ENCODE results near the gene OSBPL10.
"Not testable (repeated sequence)": the region's sequence is repeated elsewhere in the genome, so short reads cannot be mapped to it uniquely, and the experiment has no call there.

Gene OSBPL10

DNA sequence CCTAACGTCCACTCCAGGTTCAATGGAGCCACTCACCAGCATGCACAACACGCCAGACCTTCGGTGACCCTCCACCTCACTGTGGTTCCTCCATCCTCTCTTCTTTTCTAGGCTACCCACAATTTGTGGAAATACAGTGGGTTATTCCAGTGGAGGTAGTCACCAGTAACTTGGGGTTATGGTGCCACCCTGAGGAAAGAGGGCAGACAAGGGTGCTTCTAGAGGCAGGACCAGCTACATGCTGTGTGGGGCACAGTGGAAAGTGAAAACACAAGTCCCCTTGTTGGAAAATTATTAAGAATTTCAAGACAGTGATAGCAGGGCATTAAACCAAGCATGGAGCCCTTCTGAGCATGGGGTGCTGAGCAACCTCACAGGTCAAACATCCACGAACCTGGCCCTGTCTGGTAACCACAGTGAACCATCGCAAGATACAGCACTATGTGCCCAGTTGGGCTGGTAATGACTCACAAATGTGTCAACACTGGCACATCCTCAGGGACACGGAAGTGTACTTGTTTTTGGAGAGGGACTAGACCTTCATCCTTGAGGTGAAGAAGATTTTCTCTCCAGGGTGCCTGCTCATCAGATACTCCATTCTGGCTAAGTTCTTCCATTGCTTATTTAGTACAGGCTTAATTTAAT lies 281.6 kb downstream of the OSBPL10 start:
- no peak for DNase-seq (ENCODE audit: low read depth)

DNA sequence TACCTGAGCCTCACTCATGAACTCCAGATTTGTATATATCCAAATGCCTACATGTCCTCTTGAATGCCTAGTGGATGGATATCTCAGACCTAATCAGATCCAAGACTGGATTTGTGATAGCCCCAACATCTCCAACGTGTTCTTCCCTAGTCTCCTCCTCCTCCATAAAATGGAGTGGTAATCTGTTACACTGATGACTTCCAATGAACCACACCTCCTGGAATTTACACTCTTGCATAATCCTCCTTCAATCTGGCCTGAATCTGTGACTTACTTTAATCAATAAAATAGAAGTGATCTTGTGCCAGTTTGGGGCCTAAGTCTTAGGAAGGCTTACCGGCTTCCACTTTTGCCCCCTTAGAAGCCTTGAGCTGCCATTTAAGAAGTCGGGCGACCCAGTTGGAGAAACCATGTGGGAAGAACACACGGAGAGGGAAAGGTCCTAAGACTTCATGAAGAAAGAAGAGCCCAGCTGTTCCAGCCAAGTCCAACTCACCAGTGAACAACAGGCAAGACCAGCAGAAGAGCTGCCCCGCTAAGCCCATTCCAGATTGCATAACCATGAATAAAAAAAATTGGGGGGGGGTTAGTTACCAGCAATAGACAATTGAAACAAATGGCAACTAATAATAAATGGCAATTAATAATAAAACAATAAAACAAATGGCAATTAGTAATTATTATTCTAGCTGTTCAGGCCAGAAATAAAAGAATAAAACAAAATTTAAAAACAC lies 284.1 kb downstream of the OSBPL10 start:
- no peak for DNase-seq (ENCODE audit: low read depth)

DNA sequence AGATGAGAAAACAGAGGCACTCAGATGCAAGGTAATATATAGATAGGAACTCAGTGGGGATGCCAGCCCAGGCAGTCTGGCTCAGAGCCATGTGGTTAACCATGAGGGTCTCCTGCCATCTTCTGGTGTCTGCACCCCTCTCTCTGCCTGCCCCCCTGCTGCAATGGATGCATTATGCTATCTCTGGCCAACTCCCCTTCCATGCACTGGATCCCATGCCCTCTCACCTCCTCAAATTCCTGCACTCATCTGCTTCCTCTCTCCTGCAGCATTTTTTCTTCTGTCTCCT lies 285.1 kb downstream of the OSBPL10 start:
- no peak for DNase-seq (ENCODE audit: low read depth)

DNA sequence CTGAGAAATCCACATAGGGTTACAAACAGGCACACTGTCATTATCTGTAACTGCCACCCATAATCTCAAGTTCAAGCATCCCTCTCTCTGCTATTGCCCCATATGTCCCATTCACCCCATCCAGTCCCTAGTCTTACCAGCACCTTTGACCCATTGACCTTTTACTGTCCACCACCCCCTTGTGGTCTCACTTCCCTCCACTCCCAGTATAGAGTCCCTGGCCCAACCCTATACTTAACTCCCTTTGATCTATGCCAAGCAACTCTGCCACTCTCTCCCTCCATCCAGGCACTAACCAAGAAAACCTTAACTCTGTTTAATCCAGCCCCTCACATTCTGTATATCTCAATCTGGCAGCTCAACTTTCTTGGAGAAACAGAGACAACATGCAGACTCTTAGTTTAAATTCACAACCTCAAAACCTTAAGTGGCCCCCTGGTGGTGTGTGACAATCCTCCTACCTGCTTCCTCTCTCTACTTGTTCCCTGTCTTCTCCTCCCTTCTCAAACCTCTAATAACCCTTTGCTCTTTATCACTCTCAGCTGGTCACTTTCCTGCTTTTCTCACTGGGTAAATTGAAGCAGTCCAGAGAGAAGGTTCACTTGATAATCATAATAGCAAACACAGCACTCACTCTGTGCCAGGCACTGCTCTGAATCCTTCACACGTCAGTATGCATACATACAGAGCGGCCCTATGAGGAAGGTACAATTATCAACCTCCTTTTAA lies 285.6 kb downstream of the OSBPL10 start:
- no peak for DNase-seq (ENCODE audit: low read depth)

DNA sequence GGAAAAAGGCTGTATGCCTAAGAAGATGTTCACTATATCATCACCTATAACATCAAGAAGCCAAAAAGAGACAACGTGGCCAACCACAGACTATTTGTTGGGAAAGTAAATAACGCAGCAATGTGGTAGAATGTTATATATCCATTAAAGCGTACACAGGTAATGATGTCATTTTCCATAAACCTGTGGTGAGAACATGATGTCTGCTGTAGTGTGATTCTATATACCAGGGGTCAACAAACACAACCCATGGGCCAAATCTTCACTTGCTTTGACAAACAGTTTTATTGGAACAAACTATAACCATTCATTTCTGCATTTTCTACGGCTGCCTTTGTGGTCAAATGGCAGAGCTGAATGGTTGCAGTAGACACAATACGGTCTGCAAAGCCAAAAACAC lies 287.7 kb downstream of the OSBPL10 start:
- DNase-seq (ENCODE audit: low read depth) = no peak

DNA sequence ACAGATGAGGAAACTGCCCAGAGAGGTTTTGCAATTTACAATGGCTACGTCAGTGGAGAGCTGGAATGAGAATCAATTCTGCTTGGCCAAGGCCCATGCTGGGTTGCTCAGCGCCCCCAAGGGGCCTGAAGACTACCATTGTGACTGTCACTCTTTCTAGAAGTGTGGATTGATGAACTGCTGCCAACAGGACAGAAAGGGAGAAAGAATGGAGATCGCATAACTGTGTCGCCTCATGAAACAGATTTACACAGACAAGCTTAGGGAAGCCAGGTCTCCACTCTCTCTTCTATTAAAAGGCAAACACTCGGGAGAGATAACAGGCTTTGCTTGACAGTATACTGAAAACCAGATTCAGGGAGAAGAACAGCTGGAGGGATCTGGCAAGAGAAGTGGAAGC lies 288.3 kb downstream of the OSBPL10 start:
- DNase-seq (ENCODE audit: low read depth) = no peak

DNA sequence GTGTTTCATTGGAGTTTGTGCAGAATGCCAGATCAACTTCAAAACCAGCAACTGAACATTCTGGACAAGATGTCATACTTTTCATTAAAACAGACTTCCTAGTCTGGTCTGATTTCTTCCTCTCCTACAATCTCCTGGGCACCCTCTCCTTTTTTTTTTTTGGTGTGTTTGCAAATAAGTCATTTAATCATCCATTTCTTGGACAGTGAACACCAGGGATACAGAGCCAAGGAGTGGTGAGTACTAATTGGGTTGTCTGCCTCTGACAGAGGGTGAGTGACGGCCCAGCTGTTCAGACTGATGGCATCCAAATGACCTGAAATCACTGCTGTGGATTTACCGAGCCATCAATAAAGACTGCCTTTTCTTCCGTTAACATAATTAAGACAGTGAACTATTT lies 290.3 kb downstream of the OSBPL10 start:
- no peak for DNase-seq (ENCODE audit: low read depth)

DNA sequence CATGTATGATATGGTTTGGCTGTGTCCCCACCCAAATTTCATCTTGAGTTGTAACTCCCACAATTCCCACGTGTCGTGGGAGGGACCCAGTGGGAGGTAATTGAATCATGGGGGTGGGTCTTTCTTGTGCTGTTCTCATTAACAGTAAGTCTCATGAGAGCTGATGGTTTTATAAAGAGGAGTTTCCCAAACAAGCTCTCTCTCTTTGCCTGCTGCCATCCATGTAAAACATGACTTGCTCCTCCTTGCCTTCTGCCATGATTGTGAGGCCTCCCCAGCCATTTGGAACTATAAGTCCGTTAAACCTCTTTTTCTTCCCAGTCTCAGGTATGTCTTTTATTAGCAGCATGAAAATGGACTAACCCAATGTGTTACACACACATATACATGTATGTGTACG lies 291.5 kb downstream of the OSBPL10 start:
- DNase-seq (ENCODE audit: low read depth) = not testable (repeated sequence)

DNA sequence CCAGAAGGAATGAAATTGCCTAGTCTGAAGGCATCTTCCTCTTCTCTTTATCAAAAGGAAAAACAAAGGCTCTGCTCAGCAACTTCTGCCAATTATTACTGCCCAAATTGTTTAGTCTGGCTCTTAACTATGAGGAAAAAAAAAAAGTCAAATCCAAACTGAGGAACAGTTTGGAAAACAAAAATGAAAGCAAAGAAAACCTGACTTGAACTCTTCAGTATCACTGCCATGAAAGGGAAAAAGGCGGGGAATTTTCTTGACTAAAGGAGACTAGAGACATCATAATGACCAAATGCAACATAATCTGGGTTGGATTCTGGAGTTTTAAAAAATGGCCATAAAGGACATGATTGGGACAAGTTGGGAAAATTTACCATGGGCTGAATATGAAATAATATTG lies 292.1 kb downstream of the OSBPL10 start:
- no peak for DNase-seq (ENCODE audit: low read depth)

DNA sequence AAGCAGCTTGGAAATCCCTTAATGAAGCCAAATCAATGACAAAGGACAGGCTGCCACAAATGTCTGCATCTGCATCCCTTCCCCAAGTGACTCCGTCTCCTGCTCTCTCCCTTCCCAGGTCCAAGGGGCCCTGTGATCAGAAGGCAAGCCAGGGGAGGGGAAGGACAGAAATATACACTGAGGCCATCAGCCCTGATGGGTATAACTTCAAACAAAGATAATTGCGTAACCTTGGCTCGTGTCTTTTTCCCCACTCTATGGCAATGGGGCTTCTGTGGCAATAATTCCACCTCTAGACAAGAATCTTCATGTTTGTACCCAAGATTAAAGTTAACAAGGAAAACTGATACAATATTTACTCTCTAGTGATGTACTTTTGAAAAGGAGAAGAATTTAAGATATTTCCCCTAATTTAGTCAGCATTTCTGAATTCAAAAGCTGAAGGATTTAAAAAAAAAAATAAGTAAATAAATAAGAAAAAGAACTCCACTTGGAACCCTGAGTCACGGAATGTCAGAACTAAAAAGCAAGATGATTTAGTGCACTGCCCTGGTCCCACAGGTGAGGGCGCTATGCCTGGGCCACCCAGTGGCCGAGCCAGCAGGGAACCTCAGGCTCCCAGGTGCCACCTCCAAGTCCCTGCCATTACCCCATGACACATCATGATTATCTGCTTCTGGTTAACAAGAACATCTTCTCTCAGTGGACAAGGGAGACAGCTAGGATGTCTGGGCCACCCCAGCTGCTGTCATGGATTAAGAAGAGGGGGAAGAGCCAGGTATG lies 293.9 kb downstream of the OSBPL10 start:
- no peak for DNase-seq (ENCODE audit: low read depth)

DNA sequence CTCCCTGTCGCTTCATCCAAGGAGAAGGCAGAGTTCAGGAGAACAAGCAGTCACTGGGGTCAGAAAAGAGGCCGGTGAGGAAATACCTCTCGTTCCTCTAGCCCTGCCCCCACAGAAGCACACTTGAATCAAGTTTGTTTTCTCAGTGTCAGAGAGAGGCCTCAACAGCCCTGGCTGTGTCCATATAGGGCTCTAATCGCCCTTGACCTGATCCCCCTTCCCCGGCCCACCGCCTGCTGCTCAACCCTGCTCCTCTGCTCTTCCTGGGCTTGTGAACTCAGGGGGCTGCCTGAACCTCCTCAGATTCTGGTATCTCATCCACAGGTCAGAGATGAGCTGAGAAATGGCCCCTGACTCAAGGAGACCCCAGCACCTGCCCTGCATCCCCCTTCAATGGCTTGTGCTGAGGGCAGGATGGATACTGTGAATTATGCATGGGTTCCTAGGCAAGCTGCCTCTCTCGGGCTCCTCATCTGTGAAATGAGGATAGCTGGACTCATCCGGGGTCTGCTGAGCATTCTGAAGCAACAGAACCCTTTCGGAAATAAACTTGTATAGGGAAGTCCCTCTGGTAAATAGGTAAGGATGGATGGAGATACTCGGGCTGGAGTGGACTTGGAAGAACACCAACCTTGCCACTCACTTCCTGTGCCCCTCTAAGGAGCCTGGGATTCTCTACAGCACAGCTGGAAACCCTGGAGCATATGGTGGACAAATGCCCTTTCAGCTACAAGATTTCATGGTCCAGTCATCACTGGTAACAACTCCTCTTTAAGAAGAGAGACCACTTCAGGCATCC lies 300.8 kb downstream of the OSBPL10 start:
- no peak for DNase-seq (ENCODE audit: low read depth)

DNA sequence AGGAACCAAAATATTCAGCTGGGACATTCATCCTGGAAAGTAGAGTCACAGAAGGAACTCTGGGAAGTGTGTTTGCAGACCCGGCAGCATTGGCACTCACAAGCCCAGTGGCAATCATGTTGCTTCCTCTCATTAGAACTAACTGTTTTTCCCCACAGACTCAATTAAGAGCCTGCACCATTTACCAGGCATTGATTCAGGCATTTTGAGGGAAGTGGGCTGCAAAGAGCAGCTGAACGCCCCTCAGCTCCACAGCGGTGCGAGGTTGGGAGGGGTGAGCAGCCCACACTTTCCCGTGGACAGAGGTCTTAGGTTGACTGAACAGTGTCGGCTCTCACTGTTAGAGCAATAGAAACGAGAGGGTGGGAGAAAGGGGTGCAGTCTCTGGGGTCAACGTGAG lies 304.5 kb downstream of the OSBPL10 start:
- DNase-seq (ENCODE audit: low read depth) = no peak

DNA sequence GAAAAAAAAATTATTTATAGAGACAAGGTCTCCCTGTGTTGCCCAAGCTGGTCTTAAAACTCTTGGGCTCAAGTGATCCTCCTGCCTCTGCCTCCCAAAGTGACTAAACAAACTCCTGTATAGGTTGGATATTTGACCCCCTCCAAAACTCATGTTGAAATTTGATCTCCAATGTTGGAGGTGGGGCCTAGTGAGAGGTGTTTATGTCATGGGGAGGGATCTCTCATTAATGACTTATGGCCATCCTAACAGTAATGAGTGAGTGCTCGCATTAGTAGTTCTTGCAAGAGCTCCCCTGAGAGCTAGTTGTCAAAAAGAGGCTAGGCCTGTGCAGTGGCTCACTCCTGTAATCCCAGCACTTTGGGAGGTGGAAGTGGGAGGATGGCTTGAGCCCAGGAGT lies 307.1 kb downstream of the OSBPL10 start:
- no peak for DNase-seq (ENCODE audit: low read depth)

DNA sequence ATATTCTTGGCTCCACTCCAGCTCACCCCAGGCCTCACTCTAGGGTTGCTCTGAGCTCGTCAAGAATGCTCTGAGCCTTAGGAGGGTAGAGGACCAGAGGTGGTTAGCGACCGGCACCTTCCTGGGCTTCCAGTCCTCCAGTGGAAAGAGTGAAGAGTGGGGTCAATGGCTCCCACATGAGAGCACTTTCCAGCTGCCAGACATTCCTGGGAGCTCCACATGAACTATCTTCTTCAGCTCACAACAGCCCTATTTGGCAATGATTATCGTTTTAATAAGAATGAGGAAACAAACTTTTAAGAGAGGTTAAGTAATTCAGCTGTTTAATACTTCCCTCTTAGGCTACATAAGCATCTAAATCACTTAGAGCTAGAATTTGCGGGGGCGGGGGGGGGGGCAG lies 309.1 kb downstream of the OSBPL10 start:
- no peak for DNase-seq (ENCODE audit: low read depth)

DNA sequence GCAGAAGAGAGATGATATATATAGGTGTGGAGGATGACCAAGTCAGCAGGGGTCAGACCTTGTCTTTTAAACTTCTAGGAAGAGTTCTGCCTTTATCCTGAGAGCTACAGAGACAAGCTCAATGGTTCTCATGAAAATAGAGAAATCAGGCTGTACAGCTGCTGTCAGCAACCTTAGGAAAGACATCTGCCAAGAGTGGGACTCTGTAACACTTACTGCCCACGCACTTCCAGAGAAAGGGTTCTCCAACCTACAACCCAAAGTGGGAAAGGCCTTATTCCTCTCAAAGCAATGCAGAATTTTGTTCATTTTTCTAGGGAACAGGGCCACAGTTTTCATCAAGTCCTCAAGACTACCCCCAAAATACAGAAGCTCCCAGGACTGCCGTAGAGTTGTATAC lies 309.6 kb downstream of the OSBPL10 start:
- no peak for DNase-seq (ENCODE audit: low read depth)

DNA sequence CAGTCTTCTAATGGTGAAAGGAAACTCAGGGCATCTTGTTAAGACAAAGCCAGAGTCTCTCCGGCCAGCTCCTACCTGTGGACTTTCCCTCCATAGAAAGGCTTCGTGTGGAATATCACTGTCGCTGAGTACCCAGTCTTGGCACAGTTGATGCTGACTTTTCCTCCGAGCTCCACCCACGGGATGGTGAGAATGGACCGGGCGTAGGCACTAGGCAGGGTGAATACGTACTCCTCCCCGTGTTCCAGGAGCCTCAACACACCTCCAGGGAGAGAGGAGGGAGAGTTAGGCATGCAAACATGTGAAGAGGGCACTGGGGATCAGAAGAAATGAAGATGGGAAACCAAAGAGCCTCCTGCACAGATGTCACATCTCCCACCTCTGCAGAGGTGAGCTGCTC lies 310.3 kb downstream of the OSBPL10 start:
- DNase-seq (ENCODE audit: low read depth) = no peak

DNA sequence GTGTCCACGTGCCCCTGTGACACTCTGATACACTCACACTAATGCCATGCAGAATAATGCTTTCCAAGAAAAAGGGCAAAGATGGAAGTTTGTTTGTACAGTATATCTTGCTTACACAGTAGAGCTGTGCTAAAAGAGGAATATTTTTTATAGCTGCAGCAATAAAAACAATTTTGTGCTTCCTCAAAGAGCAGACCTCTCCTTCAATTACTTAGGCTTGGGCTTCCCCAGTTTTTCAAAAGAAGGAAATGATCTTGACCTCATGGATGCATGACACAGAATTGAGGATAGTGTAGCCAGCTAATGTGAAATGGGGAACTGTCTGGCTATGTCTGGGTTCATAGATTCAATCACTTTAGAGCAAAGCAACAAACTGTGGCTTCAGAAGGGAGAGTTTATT lies 310.9 kb downstream of the OSBPL10 start:
- DNase-seq (ENCODE audit: low read depth) = no peak

DNA sequence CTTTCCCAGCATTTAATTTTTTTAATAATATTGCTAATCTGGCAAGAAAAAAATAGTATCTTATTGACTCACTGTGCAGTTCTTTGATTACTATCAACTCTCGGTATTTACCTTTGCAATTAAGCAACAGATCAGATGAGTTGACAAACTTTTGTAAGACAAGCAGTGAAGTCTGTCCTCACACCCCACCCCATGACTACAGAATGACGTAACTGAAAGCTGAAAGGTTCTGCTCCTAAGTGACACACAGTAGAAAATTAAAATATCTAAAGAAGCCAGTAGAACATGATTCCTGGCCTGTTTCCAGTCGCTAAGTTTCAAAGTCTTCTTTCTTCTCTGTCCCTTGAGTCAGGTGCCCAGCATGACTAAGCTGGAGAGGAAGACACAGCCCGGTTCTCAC lies 312.8 kb downstream of the OSBPL10 start:
- no peak for DNase-seq (ENCODE audit: low read depth)

DNA sequence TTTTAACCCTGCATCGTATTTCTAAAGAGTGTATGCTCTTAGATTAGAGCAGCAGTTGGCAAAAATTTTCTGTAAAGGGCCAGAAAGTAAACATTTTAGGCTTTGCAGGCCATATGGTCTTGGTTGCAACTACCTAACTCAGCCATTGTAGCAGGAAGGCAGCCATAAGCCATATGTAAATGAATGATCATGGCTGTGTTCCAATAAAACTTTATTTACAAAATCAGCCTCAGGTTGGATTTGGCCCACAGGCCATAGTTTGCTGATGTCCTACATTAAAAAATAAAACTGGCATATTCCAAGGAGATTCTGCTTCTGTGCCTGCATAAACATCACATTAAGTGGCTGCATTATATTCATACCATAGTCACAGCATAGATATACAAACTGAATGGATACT lies 313.5 kb downstream of the OSBPL10 start:
- no peak for DNase-seq (ENCODE audit: low read depth)

DNA sequence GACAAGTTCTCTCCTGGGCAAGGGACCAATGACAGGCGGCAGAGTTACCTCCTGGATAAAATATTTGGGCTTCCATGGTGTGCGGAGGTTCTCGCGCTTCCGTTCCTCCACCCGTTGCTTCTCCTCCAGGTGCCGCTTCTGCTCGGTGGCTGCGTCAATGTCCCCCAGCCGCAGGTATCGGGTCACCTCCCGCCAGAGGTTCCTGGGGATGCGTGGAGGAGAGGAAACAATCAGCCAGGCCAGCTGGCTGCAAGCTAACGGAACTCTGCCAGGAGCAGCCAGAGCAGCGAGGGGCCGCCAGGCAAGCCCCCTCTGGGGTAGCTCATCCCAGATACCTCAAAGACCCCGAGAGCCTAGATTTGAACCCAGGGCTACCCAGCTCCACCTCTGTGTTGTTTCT lies 317.0 kb downstream of the OSBPL10 start:
- no peak for DNase-seq (ENCODE audit: low read depth)

DNA sequence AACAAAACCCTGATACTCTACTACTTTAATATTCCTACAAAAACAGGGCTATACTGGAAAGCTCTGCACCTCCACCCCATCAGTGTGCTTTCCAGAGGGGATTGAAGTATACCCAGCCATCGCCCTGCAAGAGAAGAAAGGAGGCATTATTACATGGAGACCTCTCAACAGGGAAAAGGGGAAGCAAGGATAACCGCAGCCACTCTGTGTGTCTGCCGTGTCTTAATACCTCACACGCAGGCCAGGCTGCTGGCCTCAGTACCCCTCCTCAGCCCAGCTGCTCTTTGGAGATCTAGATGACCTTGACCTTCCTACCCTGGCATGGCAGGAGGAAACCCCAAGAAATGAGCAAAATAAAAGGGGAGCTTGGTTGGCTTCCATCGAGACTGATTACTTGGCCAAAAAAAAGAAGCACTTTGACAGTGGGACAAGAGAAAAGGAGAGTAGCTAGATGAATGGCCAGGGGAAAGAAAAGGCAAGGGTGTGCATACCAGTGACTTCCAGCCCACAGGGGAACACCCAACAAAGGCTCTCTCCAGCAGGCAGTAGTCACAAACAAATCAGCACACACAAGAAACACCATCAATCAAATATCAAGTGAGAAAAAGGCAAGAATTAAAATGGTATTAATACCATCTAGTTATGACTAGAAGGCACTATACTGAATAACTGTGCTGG lies 318.9 kb downstream of the OSBPL10 start:
- no peak for DNase-seq (ENCODE audit: low read depth)

All from T-helper 22 cell (primary cell).